HEK293 (cell line): ENCODE data around the gene ADAMTS10.

Experiments
- ATF2 ChIP-seq: fragments of 450-650 bp; formaldehyde crosslinking; IDR thresholded peaks from 2 replicates; pipeline ENCODE4 v1.5.1; 2016; ENCODE audit warnings: missing biosample characterization, missing genetic modification characterization, low read depth
- BCL11B ChIP-seq: fragments of 450-650 bp; formaldehyde crosslinking; IDR thresholded peaks from 2 replicates; pipeline ENCODE4 v1.5.1; 2016; ENCODE audit warnings: low read depth, missing biosample characterization, missing genetic modification characterization
- BCL6B ChIP-seq: fragments of 450-650 bp; formaldehyde crosslinking; IDR thresholded peaks from 2 replicates; pipeline ENCODE4 v1.5.1; 2017; ENCODE audit warnings: missing biosample characterization, missing genetic modification characterization
- INSM2 ChIP-seq: fragments of 450-650 bp; formaldehyde crosslinking; IDR thresholded peaks from 2 replicates; pipeline ENCODE4 v1.5.1; 2016; ENCODE audit warnings: missing biosample characterization, missing genetic modification characterization
- KLF9 ChIP-seq: fragments of 450-650 bp; formaldehyde crosslinking; IDR thresholded peaks from 2 replicates; pipeline ENCODE4 v1.5.1; 2016; ENCODE audit warnings: missing biosample characterization, missing genetic modification characterization, low read depth
- PATZ1 ChIP-seq: fragments of 450-650 bp; formaldehyde crosslinking; IDR thresholded peaks from 2 replicates; pipeline ENCODE4 v1.5.1; 2016; ENCODE audit warnings: missing biosample characterization, missing genetic modification characterization
- PRDM10 ChIP-seq: fragments of 450-650 bp; formaldehyde crosslinking; IDR thresholded peaks from 2 replicates; pipeline ENCODE4 v1.5.1; 2016; ENCODE audit warnings: missing biosample characterization, missing genetic modification characterization
- SP3 ChIP-seq: fragments of 450-650 bp; formaldehyde crosslinking; IDR thresholded peaks from 2 replicates; pipeline ENCODE4 v1.5.1; 2016; ENCODE audit warnings: missing biosample characterization, missing genetic modification characterization
- ZBTB21 ChIP-seq: fragments of 450-650 bp; formaldehyde crosslinking; IDR thresholded peaks from 2 replicates; pipeline ENCODE4 v1.5.1; 2017; ENCODE audit warnings: missing biosample characterization, missing genetic modification characterization
- ZBTB44 ChIP-seq: fragments of 450-650 bp; IDR thresholded peaks from 2 replicates; pipeline ENCODE4 v1.5.1; 2018; ENCODE audit warnings: missing biosample characterization, mild to moderate bottlenecking, missing genetic modification characterization
- ZBTB6 ChIP-seq: fragments of 450-650 bp; formaldehyde crosslinking; IDR thresholded peaks from 2 replicates; pipeline ENCODE4 v1.5.1; 2017; ENCODE audit warnings: missing biosample characterization, missing genetic modification characterization
- ZNF221 ChIP-seq: fragments of 450-650 bp; formaldehyde crosslinking; IDR thresholded peaks from 2 replicates; pipeline ENCODE4 v1.5.1; 2017; ENCODE audit warnings: missing biosample characterization, missing genetic modification characterization, borderline replicate concordance
- ZNF362 ChIP-seq: fragments of 450-650 bp; formaldehyde crosslinking; IDR thresholded peaks from 2 replicates; pipeline ENCODE4 v1.5.1; 2016; ENCODE audit warnings: missing biosample characterization, missing genetic modification characterization
- ZNF529 ChIP-seq: fragments of 450-650 bp; formaldehyde crosslinking; IDR thresholded peaks from 2 replicates; pipeline ENCODE4 v1.5.1; 2017; ENCODE audit warnings: missing genetic modification characterization, missing biosample characterization; ENCODE audit not compliant: insufficient replicate concordance
- ZNF549 ChIP-seq: fragments of 450-650 bp; IDR thresholded peaks from 2 replicates; pipeline ENCODE4 v1.5.1; 2018; ENCODE audit warnings: missing biosample characterization, missing genetic modification characterization, mild to moderate bottlenecking, inconsistent platforms, moderate library complexity
- ZNF658 ChIP-seq: fragments of 450-650 bp; formaldehyde crosslinking; IDR thresholded peaks from 2 replicates; pipeline ENCODE4; 2016; ENCODE audit warnings: missing biosample characterization, missing genetic modification characterization
- ZNF704 ChIP-seq: fragments of 450-650 bp; formaldehyde crosslinking; IDR thresholded peaks from 2 replicates; pipeline ENCODE4 v1.5.1; 2016; ENCODE audit warnings: missing biosample characterization, missing genetic modification characterization
- ZNF768 ChIP-seq: fragments of 450-650 bp; formaldehyde crosslinking; IDR thresholded peaks from 2 replicates; pipeline ENCODE4 v1.5.1; 2018; ENCODE audit warnings: missing biosample characterization, mild to moderate bottlenecking, missing genetic modification characterization
- ZNF792 ChIP-seq: fragments of 450-650 bp; formaldehyde crosslinking; IDR thresholded peaks from 2 replicates; pipeline ENCODE4 v1.5.1; 2016; ENCODE audit warnings: missing biosample characterization, missing genetic modification characterization
- ZNF837 ChIP-seq: fragments of 450-650 bp; formaldehyde crosslinking; IDR thresholded peaks from 2 replicates; pipeline ENCODE4 v1.5.1; 2016; ENCODE audit warnings: missing biosample characterization, missing genetic modification characterization

ADAMTS10 gene

GRCh38 chr19:8610041-8610935, at the start of gene ADAMTS10 (continued):
- TF ChIP-seq ZNF792 (tag by site-specific recombination) (0 out of 2 replicates have a peak, but pooled peaks have one; percentile 64), ZBTB44 (no peak), ZNF837 (0 out of 2 replicates have a peak, but pooled peaks have one; percentile 44), ZNF221 (tag by site-specific recombination) (no peak), ATF2 (no peak), ZNF549 (tag by site-specific recombination) (no peak), ZBTB6 (no peak), INSM2 (no peak; the same call in none of the 2 replicates), BCL11B (0 out of 2 replicates have a peak, but pooled peaks have one; percentile 30), ZNF658 (tag by site-specific recombination) (peak; percentile 74; the same call in 1 of the 2 replicates), ZNF362 (tag by site-specific recombination) (no peak), ZNF768 (tag by site-specific recombination) (no peak), SP3 (tag by site-specific recombination) (no peak), PRDM10 (tag by site-specific recombination) (no peak), BCL6B (tag by site-specific recombination) (no peak), ZBTB21 (tag by site-specific recombination) (peak; percentile 10; the same call in 1 of the 2 replicates), ZNF529 (tag by site-specific recombination) (no peak), PATZ1 (tag by site-specific recombination) (peak; percentile 83), KLF9 (tag by site-specific recombination) (no peak; the same call in none of the 2 replicates), ZNF704 (no peak)
